Activated CD8-positive, alpha-beta memory T cell treated with anti-CD3 and anti-CD28 coated beads, Interleukin-2, amount 50 U/mL, for 1 hour (primary cell): ENCODE measurements around the gene COG4.

Experiments
- DNase-seq: peaks from one replicate; pipeline ENCODE4 v3.0.0-alpha.2; 2020; ENCODE audit errors: extremely low read depth

Gene COG4

DNA sequence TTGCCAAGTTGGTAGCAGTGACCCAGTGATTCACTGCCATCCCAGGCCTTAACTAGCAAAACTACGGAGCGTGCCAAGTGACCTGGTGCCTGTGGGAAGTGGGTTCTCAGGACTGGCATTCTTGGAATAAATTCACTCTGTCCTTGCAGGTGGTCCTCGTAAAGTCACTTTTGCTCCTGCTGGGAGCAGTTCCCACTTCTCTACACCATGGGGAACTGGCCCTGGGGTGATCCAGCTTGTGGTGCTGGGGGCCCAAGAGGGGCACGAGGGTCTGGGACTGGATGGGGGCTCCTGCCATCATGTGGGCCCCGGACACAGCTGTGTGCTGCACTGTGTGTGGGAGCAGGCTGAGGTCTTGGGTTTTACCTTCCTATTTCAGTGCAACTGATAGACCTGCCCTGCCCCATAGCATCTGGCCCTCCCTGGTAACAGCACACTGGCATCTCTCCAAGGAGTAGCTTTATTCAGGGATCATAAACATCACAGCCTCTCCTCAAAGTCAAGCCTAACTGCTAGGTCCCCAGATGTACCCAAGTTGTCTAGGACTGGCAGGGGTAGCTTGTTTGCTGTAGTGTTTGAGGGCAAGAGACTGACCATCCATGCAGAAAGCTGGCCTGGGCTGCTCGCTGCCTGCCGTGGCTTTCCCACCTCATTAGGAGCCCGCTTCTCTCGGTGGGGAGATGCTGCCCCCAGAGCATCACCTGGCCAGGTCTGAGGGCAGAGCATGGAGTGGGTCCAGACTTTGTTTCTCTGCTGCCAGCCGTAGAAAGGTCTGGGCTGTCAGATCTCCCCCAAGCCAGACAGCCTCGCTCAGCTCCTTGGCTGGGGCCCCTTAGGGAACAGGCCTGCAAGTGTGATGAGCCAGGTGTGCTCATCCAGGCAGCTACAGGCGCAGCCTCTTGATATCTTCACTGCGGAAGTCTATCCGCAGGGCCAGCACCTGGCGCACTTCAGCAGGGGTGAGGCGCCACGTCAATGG lies 42.9 kb downstream of the COG4 start:
- DNase-seq: no peak

DNA sequence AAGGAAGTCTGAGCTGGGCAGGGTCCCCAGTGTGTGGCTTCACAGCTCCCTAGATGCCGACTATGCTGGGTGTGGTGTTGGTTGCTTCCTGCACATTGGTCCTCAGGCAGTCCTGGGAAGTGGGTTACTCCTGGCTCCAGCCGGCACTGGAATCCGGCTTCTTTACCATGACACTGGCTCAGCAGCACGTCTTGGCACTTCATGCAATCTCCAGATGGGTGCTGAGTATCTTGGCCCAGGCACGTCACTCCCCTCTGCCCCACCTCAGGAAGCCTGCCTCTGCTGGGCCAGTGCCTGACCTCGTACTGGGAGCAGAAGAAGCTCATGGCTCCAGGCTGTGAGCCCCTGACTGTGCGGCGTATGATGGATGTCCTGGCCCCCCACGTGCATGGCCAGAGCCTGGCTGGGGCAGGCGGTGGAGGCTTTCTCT lies 44.4 kb downstream of the COG4 start:
- DNase-seq: no peak

DNA sequence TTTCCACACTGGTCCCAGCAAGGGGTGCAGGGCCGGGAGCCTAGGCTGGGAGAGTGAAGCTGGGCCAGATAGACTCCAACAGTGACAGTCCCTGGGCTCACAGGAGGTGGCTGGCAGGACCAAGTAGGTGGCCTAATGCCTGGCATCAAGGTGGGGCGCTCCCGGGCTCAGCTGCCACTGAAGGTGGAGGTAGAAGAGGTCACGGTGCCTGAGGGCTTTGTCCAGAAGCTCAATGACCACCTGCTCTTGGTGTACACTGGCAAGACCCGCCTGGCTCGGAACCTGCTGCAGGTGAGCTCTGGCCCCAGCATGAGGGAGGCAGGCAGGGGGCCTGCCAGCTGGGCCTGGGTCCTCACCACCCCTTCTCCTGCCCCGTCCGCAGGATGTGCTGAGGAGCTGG lies 45.2 kb downstream of the COG4 start:
- no peak for DNase-seq

DNA sequence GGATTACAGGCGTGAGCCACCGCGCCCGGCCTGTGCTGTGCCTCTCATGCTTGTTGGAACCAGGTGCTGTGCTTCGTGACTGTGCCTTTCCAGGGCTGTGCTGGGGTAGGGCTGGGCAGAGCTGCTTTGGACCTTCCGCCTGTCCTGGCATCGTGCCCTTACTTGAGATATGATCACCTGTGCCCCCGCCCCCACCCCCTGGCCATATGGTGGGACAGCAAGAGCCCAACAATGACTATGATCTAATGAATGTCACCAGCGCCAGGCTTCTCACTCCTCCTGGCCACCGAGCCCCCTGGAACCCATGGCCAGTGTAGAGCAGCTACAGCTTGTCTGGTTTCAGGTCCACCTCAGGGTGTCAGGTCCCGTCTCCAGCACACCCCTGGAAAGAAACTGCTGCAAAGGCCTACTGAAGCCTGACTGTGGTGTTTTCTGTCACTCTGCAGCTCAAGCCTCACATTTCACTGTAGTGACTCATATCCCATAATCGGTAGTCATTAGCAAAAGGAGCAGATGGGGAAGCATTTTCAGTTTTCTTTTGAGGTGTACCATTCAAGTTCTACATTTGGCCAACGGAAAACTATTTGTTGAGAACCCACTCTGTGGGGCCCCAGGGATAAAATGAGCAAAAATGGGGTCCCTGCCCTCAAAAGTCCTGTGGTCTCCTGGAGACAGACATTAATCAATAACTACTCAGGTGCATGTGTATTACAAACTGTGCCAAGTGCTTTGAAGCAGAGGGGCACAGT lies 46.9 kb downstream of the COG4 start:
- no peak for DNase-seq

DNA sequence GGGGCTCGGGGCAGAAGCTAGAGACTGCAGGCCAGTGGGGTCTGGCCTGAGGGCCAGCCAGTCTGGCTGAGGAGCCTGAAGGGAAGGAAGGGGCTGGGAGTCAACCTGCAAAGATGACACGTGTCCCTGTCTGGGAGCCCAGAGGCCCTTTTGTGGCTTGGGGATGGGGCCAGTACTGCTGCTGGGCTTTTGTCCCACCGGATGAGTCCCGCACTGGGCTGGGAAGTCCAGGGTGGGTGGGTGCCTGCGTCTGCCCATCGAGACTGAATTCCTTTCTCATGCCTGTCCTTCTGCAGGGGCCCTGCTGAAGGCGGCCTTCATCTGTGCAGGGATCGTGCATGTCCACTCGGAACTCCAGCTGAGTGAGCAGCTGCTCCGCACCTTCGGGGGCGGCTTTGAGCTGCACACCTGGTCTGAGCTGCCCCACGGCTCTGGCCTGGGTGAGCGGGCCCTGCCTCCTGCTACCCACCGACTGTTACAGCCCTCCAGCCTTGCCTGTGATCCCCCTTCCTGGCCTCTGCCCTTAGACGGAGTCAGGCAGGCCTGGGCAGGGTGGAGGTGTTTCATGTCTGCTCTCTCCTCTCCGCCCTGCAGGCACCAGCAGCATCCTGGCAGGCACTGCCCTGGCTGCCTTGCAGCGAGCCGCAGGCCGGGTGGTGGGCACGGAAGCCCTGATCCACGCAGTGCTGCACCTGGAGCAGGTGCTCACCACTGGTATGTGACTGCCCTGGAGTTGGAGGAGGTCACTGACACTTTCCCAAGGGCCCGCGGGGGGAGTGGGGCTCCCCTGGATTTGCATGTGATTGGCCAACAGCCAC lies 48.1 kb downstream of the COG4 start:
- DNase-seq: no peak

DNA sequence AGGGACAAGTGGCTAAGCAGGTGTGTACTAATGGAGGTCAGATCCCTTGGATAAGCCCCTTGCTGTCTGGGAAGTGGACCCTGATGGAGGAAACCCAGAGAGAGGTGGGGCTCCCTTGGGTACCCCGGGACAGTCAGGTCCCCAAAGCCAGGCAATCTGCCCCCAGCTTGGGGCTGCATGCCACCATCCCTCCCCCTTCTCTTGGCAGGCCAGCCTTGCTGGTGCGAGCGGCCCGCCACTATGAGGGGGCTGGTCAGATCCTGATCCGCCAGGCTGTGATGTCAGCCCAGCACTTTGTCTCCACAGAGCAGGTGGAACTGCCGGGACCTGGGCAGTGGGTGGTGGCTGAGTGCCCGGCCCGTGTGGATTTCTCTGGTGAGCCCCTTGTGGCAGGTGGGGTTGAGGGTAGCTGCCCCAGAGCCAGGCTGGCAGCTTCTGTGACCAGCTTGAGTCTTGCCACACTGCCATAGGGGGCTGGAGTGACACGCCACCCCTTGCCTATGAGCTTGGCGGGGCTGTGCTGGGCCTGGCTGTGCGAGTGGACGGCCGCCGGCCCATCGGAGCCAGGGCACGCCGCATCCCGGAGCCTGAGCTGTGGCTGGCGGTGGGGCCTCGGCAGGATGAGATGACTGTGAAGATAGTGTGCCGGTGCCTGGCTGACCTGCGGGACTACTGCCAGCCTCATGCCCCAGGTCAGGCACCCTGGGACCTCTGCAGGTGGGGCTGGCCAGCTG lies 48.9 kb downstream of the COG4 start:
- no peak for DNase-seq

DNA sequence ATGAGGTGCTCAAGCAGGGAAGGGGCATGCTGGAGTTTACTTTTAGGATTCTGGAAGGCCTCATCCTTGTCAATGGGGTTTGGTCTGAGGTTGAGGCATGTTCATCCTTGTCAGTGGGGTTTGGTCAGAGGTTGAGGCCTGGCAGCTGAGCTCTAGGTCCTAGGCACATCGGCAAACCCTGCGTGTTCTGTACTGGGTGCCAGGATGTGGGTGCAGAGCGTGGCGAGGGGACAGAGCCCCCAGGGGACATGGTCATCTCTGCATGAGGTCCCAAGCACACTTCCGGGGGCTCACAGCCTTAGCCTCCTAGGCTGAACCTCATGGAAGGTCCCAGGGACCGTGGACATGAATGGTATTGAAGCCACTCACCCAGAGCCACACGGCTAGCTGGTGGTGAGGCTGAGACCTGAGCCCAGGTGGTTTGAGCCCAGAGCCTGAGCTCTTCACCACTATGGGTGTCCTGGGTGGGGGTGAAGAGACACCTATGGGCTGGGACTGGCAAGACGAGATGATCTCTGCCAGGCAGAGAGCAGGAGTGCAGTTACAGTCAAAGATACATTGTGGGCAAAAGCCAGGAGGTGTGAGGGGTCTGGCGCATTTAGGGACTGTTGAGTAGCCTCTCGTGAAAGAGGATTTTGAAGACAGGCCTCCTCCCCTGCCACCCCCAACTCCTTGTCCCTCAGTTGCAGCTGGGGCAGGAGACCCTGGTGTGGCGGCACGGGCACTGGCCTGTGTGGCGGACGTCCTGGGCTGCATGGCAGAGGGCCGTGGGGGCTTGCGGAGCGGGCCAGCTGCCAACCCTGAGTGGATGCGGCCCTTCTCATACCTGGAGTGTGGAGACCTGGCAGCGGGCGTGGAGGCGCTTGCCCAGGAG lies 49.7 kb downstream of the COG4 start:
- no peak for DNase-seq

DNA sequence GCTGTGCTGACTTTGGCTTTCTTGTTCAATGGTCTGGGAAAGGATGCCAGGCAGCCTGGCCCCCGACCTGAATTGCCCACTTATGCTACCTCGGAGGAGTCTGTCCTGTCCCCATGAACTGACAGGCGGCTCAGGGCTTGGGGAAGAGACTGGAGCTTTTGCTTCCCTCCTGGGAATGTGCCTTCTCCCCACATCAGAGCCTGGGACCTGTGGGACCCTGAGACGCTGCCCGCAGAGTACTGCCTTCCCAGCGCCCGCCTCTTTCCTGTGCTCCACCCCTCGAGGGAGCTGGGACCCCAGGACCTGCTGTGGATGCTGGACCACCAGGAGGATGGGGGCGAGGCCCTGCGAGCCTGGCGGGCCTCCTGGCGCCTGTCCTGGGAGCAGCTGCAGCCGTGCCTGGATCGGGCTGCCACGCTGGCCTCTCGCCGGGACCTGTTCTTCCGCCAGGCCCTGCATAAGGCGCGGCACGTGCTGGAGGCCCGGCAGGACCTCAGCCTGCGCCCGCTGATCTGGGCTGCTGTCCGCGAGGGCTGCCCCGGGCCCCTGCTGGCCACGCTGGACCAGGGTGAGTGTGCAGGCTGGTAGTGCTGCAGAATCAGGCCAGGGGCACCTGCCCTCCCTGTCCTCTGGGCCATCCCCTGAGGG lies 50.4 kb downstream of the COG4 start:
- DNase-seq: no peak

DNA sequence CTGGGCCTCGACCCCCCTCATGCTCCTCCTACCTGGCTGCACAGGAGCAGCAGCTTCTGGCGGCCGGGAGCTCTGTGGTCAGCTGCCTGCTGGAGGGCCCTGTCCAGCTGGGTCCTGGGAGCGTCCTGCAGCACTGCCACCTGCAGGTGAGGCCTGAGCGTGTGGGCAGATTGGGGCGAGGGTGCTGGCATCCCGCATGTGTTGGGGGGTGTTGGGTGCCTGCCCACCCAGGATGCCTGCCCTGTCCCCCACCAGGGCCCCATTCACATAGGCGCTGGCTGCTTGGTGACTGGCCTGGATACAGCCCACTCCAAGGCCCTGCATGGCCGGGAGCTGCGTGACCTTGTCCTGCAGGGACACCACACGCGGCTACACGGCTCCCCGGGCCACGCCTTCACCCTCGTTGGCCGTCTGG lies 52.4 kb downstream of the COG4 start:
- DNase-seq: no peak

DNA sequence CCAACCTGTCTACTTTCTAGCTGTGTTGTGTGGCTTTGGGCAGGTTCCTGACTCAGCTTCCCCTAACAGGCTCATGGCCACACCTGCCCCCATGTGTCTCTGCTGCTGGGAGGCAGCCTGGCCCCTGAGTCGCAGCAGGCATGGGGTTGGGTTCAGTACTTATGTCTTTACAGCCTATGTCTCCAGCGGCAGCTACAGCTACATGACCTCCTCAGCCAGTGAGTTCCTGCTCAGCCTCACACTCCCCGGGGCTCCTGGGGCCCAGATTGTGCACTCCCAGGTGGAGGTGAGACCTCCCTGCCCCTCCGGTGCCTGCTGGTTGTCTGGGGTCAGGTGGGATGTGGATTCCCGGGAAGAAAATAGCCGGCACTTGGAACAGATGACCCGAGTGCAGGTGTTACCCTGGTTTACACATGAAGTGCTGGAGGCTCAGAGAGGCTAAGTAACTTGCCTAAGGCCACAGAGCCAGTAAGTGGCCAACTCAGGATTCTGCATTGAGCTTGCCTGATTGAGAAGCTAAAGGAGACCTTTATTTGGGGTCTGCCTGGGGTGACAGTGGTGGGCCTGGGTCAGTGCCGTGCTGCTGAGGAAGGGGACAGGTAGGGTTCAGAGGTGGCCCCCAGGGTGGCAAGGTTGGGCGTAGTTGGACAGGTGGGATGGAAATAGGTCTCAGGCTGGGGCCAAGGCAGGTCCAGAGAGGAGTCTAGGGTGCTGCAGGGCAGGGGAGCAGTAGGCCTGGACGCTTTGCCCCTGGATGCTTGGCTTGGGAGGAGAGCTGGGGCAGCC lies 53.0 kb downstream of the COG4 start:
- DNase-seq: no peak

DNA sequence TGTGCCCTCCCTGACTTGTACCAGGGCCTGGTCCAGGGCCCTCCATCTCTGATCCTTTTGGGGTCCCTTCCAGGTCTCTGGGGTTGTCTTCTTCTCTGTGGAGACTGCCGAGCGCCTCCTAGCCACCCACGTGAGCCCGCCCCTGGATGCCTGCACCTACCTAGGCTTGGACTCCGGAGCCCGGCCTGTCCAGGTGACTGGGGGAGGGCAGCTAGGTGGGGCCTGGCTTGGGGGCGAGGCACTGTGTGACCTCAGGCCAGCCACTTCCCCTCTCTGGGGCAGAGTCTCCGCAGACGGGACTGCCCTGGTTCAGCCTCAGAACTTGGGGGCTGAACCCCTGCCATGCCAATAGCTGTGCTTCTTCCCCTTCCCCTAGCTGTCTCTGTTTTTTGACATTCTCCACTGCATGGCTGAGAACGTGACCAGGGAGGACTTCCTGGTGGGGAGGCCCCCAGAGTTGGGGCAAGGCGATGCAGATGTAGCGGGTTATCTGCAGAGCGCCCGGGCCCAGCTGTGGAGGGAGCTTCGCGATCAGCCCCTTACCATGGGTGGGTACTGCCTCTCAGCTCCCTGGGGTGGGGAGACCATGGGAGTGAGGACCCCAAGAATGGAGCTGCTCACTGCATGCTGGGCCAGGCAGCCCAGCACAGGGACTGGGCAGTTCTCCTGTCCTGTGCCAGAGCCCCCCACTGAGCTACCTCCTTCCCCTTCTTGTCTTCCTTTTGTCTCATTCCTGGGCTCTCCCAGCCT lies 54.4 kb downstream of the COG4 start:
- no peak for DNase-seq

DNA sequence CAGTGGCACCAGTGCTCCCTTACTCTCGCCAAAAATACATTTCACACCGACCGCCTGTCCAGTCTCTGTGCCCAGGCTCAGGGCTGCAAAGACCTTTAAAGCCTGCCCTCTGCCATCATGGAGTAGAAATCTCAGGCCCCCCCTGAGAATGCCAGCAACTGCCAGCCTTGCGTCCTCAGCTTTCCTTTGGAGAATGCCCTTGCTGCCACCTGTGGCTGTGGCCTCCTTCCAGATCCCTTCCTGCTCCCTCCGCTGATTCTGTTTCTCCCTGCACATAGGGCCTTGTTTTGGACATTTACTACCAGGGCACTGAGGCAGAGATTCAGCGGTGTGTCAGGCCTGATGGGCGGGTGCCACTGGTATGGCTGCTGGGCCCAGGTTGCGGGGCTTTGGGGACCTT lies 55.7 kb downstream of the COG4 start:
- DNase-seq: no peak

DNA sequence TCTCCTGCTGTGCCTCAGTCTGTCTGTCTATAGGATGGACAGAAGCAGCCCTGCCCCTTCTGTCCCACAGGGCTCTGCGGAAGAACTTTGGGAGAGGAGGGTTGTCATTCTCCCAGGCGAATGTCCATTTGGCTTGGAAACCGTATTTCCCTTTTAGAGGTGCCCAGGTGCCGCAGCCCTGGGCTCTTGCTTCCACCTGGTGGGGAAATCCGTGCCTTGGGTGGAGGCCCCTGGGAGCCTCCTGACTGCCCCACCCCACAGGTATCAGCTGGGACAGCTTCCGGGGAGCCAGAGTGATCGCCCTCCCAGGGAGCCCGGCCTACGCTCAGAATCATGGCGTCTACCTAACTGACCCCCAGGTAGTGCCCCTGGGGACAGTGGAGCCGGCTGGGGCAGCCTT lies 56.2 kb downstream of the COG4 start:
- DNase-seq: no peak

DNA sequence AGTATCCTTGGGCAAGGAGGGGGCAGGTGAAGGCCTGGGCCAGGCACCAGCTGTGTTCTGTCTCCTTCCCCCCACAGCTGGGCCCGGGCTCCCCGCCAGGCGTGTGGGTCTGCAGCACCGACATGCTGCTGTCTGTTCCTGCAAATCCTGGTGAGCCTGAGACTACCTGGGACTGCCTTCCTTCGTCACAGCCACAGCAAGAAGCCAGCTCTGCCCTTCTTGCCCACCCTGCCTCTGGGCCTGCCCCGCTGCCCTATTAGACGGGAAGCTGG lies 56.6 kb downstream of the COG4 start:
- DNase-seq: no peak

DNA sequence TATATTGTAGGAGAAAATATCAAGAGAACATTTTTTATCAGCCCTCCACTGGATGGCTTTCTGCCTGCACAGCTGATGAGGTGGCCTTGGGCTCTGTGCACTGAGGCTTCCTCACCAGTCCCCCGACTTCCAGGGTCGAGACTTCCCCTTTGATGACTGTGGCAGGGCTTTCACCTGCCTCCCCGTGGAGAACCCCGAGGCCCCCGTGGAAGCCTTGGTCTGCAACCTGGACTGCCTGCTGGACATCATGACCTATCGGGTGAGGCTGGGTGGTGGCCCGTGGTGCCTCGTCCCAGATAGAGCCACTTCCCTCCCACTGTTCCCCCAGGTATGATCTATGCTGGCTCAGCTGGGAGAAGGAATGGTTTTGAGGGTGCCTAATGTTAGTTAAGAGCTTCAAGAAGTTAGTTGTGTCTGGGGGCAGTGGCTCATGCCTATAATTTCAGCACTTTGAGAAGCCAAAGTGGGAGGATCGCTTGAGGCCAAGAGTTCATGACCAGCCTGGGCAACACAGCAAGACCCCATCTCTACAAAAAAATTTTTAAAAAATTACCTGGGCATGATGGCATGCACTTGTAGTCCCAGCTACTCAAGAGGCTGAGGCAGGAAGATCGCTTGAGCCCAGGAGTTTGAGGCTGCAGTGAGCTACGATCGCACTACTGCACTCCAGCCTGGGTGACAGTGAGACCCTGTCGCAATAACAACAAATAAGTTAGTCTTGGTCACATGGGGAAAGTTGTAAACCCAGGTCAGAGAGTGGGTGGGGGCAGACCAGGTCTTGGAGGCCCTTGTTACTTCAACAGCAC lies 57.2 kb downstream of the COG4 start:
- no peak for DNase-seq

DNA sequence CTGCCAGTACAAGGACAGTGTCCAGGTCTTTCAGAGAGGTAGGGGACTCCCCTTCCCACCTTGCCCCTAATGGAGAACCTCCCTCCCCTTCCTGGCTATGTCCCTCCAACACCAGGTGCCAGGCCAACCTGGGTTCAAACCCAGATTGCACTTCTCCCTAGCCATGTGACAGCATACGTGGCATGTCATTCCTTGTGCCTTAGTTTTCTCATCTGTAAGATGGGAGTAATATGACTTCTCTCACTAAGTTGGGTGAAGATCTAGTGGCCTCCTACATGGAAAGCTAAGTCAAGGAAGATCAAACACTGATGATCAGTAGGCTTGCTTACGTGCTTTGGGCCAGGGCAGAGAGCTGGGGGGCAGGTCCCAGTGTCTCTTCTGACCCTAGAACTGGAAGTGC lies 60.1 kb downstream of the COG4 start:
- DNase-seq: no peak

DNA sequence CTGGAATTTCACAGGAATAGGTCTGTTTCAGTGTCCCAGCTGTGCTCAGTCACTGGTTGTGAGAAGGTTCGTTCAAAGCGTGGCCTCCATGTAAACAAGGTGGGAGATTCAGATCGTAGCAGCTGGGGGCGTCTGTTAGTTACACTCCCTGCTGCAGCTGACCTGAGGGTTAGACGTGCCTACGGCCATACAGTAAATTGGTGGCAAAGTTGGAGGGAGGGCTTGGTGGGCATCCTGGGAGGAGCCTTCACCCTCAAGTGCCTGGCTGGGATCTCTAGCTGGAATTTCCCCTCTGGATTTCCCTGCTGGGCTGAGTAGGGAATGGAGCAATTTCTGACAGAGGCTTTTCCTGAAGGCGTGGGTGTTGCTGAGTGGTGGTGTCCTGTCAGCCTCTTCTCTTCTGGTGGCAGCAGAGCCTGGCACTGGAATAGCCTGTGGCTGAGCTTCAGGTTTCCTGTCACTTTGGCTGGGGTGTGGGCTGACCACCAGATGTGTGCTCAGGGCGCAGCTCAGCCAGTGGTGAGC lies 62.6 kb downstream of the COG4 start:
- DNase-seq: no peak
